ENCODE results near the gene FAM180A. TPM values are rescaled to one million over a fixed set of nuclear protein-coding genes. Genes with fewer than 3 reads are reported as not detected.

The FAM180A gene
- polyA plus RNA-seq, 1 donor from 2014 or later: not detected

GRCh38 chr7:135690566-135690965 is 58.0 kb downstream of the FAM180A start:
- H3K4me3 ChIP-seq (ENCODE audit: low read length): no peak overlapping the region
- H2AFZ ChIP-seq (ENCODE audit: low read depth, low read length): no peak overlapping the region
- H3K9me2 ChIP-seq (ENCODE audit: insufficient read depth, low read length): no peaks in the 10 kb centered on the region
- H3K9ac ChIP-seq (ENCODE audit: low read length): no peak overlapping the region
- H4K20me1 ChIP-seq (ENCODE audit: insufficient read depth): no peaks in the 10 kb centered on the region
- no peaks in the 10 kb centered on the region for H3F3A ChIP-seq (ENCODE audit: insufficient read depth, low read length, poor library complexity, severe bottlenecking)
- no peaks in the 10 kb centered on the region for H3K79me2 ChIP-seq (replicated peaks; ENCODE audit: insufficient read depth, low read length)
- H3K27me3 ChIP-seq (ENCODE audit: insufficient read depth, low read depth, low read length): no peaks in the 10 kb centered on the region
- H3K36me3 ChIP-seq (ENCODE audit: insufficient read depth, low read length): no peaks in the 10 kb centered on the region
- H3K27ac ChIP-seq (ENCODE audit: low read length): no peak overlapping the region
- no peak for TF ChIP-seq SMC3 (conservative IDR thresholded peaks at IDR 0.05; ENCODE audit: poor library complexity)
- no peak for TF ChIP-seq TAF1 (IDR thresholded peaks at IDR 0.05; ENCODE audit: low read depth)
- TF ChIP-seq MXI1 (conservative IDR thresholded peaks at IDR 0.05; ENCODE audit: poor library complexity, severe bottlenecking): no peak
- TF ChIP-seq, protein P1, sequence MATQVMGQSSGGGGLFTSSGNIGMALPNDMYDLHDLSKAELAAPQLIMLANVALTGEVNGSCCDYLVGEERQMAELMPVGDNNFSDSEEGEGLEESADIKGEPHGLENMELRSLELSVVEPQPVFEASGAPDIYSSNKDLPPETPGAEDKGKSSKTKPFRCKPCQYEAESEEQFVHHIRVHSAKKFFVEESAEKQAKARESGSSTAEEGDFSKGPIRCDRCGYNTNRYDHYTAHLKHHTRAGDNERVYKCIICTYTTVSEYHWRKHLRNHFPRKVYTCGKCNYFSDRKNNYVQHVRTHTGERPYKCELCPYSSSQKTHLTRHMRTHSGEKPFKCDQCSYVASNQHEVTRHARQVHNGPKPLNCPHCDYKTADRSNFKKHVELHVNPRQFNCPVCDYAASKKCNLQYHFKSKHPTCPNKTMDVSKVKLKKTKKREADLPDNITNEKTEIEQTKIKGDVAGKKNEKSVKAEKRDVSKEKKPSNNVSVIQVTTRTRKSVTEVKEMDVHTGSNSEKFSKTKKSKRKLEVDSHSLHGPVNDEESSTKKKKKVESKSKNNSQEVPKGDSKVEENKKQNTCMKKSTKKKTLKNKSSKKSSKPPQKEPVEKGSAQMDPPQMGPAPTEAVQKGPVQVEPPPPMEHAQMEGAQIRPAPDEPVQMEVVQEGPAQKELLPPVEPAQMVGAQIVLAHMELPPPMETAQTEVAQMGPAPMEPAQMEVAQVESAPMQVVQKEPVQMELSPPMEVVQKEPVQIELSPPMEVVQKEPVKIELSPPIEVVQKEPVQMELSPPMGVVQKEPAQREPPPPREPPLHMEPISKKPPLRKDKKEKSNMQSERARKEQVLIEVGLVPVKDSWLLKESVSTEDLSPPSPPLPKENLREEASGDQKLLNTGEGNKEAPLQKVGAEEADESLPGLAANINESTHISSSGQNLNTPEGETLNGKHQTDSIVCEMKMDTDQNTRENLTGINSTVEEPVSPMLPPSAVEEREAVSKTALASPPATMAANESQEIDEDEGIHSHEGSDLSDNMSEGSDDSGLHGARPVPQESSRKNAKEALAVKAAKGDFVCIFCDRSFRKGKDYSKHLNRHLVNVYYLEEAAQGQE (IDR thresholded peaks at IDR 0.05; ENCODE audit: borderline replicate concordance): no peak
- no peak for TF ChIP-seq EZH2 (IDR thresholded peaks at IDR 0.05; ENCODE audit: borderline replicate concordance, insufficient read depth, low read length, poor library complexity, severe bottlenecking)
- TF ChIP-seq EP300 (conservative IDR thresholded peaks at IDR 0.05; ENCODE audit: poor library complexity, severe bottlenecking): no peak
- H3K9me3 ChIP-seq (ENCODE audit: low read length): no peaks in the 10 kb centered on the region
- H3K4me2 ChIP-seq (ENCODE audit: low read length): no peak overlapping the region

DNA sequence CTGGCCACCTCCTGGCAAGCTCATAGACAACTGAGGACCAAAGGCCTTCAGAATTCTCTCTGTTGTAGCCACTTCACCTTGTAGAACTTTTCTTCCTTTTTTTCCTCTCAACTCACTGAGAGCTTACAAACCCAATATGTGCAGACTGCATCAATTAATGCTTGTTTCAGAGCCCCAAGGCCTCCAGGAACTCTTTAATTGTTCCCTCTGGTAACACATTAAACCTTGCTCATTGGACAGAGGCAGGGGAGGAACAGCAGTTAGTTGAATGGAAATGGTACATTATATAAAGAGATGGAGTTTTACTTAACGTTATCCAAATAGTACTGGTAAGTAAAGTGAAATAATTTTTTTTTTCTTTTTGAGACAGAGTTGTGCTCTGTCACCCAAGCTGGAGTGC is 61.1 kb downstream of the FAM180A start:
- H3K36me3 ChIP-seq (ENCODE audit: insufficient read depth, low read length): no peaks in the 10 kb centered on the region
- no peaks in the 10 kb centered on the region for H3K9me2 ChIP-seq (ENCODE audit: insufficient read depth, low read length)
- no peak overlapping the region for H2AFZ ChIP-seq (ENCODE audit: low read depth, low read length)
- no peaks in the 10 kb centered on the region for H3K9me3 ChIP-seq (ENCODE audit: low read length)
- H3K4me2 ChIP-seq (ENCODE audit: low read length): no peak overlapping the region
- no peaks in the 10 kb centered on the region for H3K27me3 ChIP-seq (ENCODE audit: insufficient read depth, low read depth, low read length)
- no peaks in the 10 kb centered on the region for H4K20me1 ChIP-seq (ENCODE audit: insufficient read depth)
- TF ChIP-seq RAD21 (conservative IDR thresholded peaks at IDR 0.05): no peak
- no peak for TF ChIP-seq SMC3 (conservative IDR thresholded peaks at IDR 0.05; ENCODE audit: poor library complexity)
- TF ChIP-seq MXI1 (conservative IDR thresholded peaks at IDR 0.05; ENCODE audit: poor library complexity, severe bottlenecking): no peak
- TF ChIP-seq, protein P2, sequence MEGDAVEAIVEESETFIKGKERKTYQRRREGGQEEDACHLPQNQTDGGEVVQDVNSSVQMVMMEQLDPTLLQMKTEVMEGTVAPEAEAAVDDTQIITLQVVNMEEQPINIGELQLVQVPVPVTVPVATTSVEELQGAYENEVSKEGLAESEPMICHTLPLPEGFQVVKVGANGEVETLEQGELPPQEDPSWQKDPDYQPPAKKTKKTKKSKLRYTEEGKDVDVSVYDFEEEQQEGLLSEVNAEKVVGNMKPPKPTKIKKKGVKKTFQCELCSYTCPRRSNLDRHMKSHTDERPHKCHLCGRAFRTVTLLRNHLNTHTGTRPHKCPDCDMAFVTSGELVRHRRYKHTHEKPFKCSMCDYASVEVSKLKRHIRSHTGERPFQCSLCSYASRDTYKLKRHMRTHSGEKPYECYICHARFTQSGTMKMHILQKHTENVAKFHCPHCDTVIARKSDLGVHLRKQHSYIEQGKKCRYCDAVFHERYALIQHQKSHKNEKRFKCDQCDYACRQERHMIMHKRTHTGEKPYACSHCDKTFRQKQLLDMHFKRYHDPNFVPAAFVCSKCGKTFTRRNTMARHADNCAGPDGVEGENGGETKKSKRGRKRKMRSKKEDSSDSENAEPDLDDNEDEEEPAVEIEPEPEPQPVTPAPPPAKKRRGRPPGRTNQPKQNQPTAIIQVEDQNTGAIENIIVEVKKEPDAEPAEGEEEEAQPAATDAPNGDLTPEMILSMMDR (IDR thresholded peaks at IDR 0.05; ENCODE audit: poor library complexity, severe bottlenecking): no peak
- TF ChIP-seq, protein P1 (IDR thresholded peaks at IDR 0.05; ENCODE audit: borderline replicate concordance): no peak
- TF ChIP-seq POLR2AphosphoS5 (IDR thresholded peaks at IDR 0.05): no peak
- no peak for TF ChIP-seq EZH2 (IDR thresholded peaks at IDR 0.05; ENCODE audit: borderline replicate concordance, insufficient read depth, low read length, poor library complexity, severe bottlenecking)
- TF ChIP-seq EP300 (conservative IDR thresholded peaks at IDR 0.05; ENCODE audit: poor library complexity, severe bottlenecking): no peak
- no peak for TF ChIP-seq TAF1 (IDR thresholded peaks at IDR 0.05; ENCODE audit: low read depth)
- H3K4me3 ChIP-seq (ENCODE audit: low read length): no peak overlapping the region
- H3K79me2 ChIP-seq (replicated peaks; ENCODE audit: insufficient read depth, low read length): no peaks in the 10 kb centered on the region
- no peaks in the 10 kb centered on the region for H3F3A ChIP-seq (ENCODE audit: insufficient read depth, low read length, poor library complexity, severe bottlenecking)
- no peak overlapping the region for H3K9ac ChIP-seq (ENCODE audit: low read length)
- H3K27ac ChIP-seq (ENCODE audit: low read length): no peak overlapping the region
